Heart left ventricle (tissue), 13 donors: ENCODE results near the gene PAQR4.

ENCODE experiments used
- POLR2A ChIP-seq, 2 donors: fragments of 450-650 bp; IDR thresholded peaks; one replicate each; pipeline ENCODE4 v1.6.1; 2017; ENCODE audit warnings: antibody characterized with exemption in 2 of 2, mild to moderate bottlenecking in 2 of 2, moderate library complexity in 2 of 2
- TF ChIP-seq, protein P1 (sequence below), 12 donors: fragments of 200-600 bp; sonication (generic) in 4 of 12; IDR thresholded peaks; one replicate each; pipeline versions ENCODE4 v1.5.0 to v1.8.0; 2018 to 2022; ENCODE audit warnings: antibody characterized with exemption in 12 of 12, mild to moderate bottlenecking in 5 of 12
- donor health status: ischemic (EF 13 %, LVEDD 7.1; RV severe dilation, severe dysfunction).
- donor health status: DM: no; HTN: yes; CAD: no.
- donor health status: DM: no; HTN: no; CAD: no.
- donor health status: ischemic (EF 25% LVEDD 6.9; RV normal size, moderate dysfunction).
- donor health status: ischemic (EF 25% LVEDD 5.7; RV mildly dilated, moderate dysfunction).
- donor health status: ischemic (EF 35%, LVEDD 5.7; RV mildly dilated, moderate dysfunction).
- donor health status: nonischemic (EF 11% LVEDD 7.7; RV severe dilation, severe dysfunction).
- donor health status: DM: yes; HTN: yes; CAD: no.
- donor health status: PGD.
- donor health status: ischemic (EF 29% LVEDD 5.4; RV normal size, mild dysfunction).
- donor health status: nonischemic (EF 23%, LVEDD 6.1; RV moderate dilation, normal function).

DNA sequence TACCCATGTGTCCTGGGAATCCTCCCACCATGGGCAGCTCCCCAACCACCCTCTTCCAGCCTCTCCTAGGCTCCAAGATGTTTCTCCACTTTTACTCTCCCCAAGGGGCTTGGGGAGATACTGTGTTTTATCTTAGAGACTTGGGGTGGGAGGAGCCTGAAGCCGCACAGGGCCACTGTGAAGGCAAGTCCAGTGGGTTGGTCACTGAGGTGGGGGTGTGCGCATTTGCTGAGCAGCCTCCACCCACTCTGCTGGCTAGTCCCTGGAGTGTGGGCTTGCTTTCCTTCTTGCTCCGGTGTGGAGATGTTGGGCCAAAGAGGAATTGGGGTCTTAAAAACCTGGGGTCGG lies 39.5 kb downstream of the PAQR4 start:
- TF ChIP-seq, protein P1, sequence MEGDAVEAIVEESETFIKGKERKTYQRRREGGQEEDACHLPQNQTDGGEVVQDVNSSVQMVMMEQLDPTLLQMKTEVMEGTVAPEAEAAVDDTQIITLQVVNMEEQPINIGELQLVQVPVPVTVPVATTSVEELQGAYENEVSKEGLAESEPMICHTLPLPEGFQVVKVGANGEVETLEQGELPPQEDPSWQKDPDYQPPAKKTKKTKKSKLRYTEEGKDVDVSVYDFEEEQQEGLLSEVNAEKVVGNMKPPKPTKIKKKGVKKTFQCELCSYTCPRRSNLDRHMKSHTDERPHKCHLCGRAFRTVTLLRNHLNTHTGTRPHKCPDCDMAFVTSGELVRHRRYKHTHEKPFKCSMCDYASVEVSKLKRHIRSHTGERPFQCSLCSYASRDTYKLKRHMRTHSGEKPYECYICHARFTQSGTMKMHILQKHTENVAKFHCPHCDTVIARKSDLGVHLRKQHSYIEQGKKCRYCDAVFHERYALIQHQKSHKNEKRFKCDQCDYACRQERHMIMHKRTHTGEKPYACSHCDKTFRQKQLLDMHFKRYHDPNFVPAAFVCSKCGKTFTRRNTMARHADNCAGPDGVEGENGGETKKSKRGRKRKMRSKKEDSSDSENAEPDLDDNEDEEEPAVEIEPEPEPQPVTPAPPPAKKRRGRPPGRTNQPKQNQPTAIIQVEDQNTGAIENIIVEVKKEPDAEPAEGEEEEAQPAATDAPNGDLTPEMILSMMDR (IDR thresholded peaks at IDR 0.05), result no peak
- TF ChIP-seq POLR2A (IDR thresholded peaks at IDR 0.05), result no peak
